GM23338 (cell line): ENCODE data around the gene CACNA1S. TPM values are rescaled to one million over a fixed set of nuclear protein-coding genes. Genes with fewer than 3 reads are reported as not detected.

Source experiments
- ATAC-seq: fragments of 200-7000 bp; cut with Tn5 transposase; 3 replicates; pipeline ENCODE4 v1.9.1; 2020
- DNase-seq: peaks from one replicate; pipeline ENCODE4 v3.0.0-alpha.2; 2015; ENCODE audit warnings: low spot score
- H2AFZ ChIP-seq: fragments of 200-600 bp; sonication (generic); 2 replicates; pipeline ENCODE4 v1.8.0; 2016; ENCODE audit warnings: antibody characterized with exemption, mild to moderate bottlenecking, moderate library complexity
- H3F3A ChIP-seq: fragments of 200-600 bp; sonication (generic); replicated peaks from 2 replicates; pipeline ENCODE4 v1.8.0; 2017; ENCODE audit warnings: antibody characterized with exemption, mixed run types, low read depth
- H3K27ac ChIP-seq: fragments of 200-600 bp; sonication (generic); 2 replicates; pipeline ENCODE4 v1.6.1; 2016; ENCODE audit warnings: low read depth
- H3K27me3 ChIP-seq: fragments of 200-600 bp; sonication (generic); 2 replicates; pipeline ENCODE4 v1.8.0; 2016; ENCODE audit warnings: mild to moderate bottlenecking, mixed run types, moderate library complexity; ENCODE audit not compliant: insufficient read depth
- H3K36me3 ChIP-seq: fragments of 200-600 bp; sonication (generic); 2 replicates; pipeline ENCODE4 v1.8.0; 2016; ENCODE audit warnings: mild to moderate bottlenecking; ENCODE audit not compliant: insufficient read depth
- H3K4me1 ChIP-seq: fragments of 200-600 bp; sonication (generic); 2 replicates; pipeline ENCODE4 v1.8.0; 2016; ENCODE audit warnings: mild to moderate bottlenecking, moderate library complexity; ENCODE audit not compliant: insufficient read depth
- H3K4me2 ChIP-seq: fragments of 200-600 bp; sonication (generic); 2 replicates; pipeline ENCODE4 v1.7.1; 2017; ENCODE audit warnings: mixed run types
- H3K4me3 ChIP-seq: fragments of 200-600 bp; sonication (generic); 2 replicates; pipeline ENCODE4 v1.6.1; 2016; ENCODE audit warnings: mixed run types
- H3K79me2 ChIP-seq: fragments of 200-600 bp; sonication (generic); replicated peaks from 2 replicates; pipeline ENCODE4 v1.8.0; 2017; ENCODE audit warnings: mild to moderate bottlenecking; ENCODE audit not compliant: insufficient read depth
- H3K9me2 ChIP-seq: fragments of 200-600 bp; sonication (generic); 2 replicates; pipeline ENCODE4 v1.8.0; 2017; ENCODE audit not compliant: insufficient read depth
- H4K20me1 ChIP-seq: fragments of 200-600 bp; sonication (generic); replicated peaks from 2 replicates; pipeline ENCODE4 v1.8.0; 2017; ENCODE audit warnings: mild to moderate bottlenecking; ENCODE audit not compliant: insufficient read depth
- H3K27ac Mint-ChIP-seq: 2 replicates; pipeline ENCODE4 v1.8.0; 2020; ENCODE audit warnings: inconsistent platforms, mild to moderate bottlenecking, moderate library complexity, mixed read lengths
- H3K27me3 Mint-ChIP-seq: 3 replicates; pipeline ENCODE4 v1.8.0; 2022; ENCODE audit warnings: low read depth, mild to moderate bottlenecking, moderate library complexity, mixed read lengths, inconsistent platforms; ENCODE audit not compliant: insufficient read depth, poor library complexity
- H3K36me3 Mint-ChIP-seq: 3 replicates; pipeline ENCODE4 v1.8.0; 2021; ENCODE audit warnings: low read depth, mild to moderate bottlenecking, inconsistent platforms, moderate library complexity, mixed read lengths
- H3K4me1 Mint-ChIP-seq: 3 replicates; pipeline ENCODE4 v1.8.0; 2020; ENCODE audit warnings: mild to moderate bottlenecking, inconsistent platforms, mixed read lengths
- H3K4me3 Mint-ChIP-seq: 3 replicates; pipeline ENCODE4 v1.8.0; 2021; ENCODE audit warnings: moderate library complexity, mild to moderate bottlenecking, inconsistent platforms, mixed read lengths
- H3K9me3 Mint-ChIP-seq: 3 replicates; pipeline ENCODE4 v1.8.0; 2020; ENCODE audit warnings: moderate library complexity, mild to moderate bottlenecking, inconsistent platforms, mixed read lengths
- EZH2phosphoT487 ChIP-seq: fragments of 200-600 bp; sonication (generic); IDR thresholded peaks from one replicate; pipeline ENCODE4 v1.8.1; 2018; ENCODE audit warnings: antibody characterized with exemption; ENCODE audit not compliant: unreplicated experiment
- NANOG ChIP-seq: IDR thresholded peaks from 2 replicates; pipeline ENCODE4 v1.6.1; 2016; ENCODE audit warnings: antibody characterized with exemption, borderline replicate concordance
- POLR2AphosphoS5 ChIP-seq: IDR thresholded peaks from 2 replicates; pipeline ENCODE4 v1.6.1; 2016; ENCODE audit warnings: antibody characterized with exemption, low read depth
- REST ChIP-seq: IDR thresholded peaks from one replicate; pipeline ENCODE4 v1.6.1; 2018; ENCODE audit warnings: antibody characterized with exemption; ENCODE audit not compliant: unreplicated experiment
- ZNF114 ChIP-seq: fragments of 250-450 bp; sonication (Bioruptor Pico); IDR thresholded peaks from 2 replicates; pipeline ENCODE4 v1.5.0; 2020; ENCODE audit warnings: mild to moderate bottlenecking, moderate library complexity
- ZNF331 ChIP-seq: fragments of 250-450 bp; sonication (Bioruptor Pico); IDR thresholded peaks from 2 replicates; pipeline ENCODE4 v1.5.0; 2020; ENCODE audit warnings: low read depth, mild to moderate bottlenecking, moderate library complexity
- ZNF462 ChIP-seq: fragments of 250-450 bp; sonication (Bioruptor Pico); IDR thresholded peaks from 2 replicates; pipeline ENCODE4 v1.5.0; 2020; ENCODE audit warnings: mild to moderate bottlenecking, moderate library complexity
- polyA plus RNA-seq: library from polyadenylated mRNA; unstranded; fragments of >200 nt; fragmentation: Nextera tagmentation; extraction: Ambion mirVana; gene quantifications from 2 replicates; pipeline ENCODE4 v1.2.1, GENCODE V29; 2016
- total RNA-seq: library from RNA; depleted of rRNA; stranded (reverse); fragments of >200 nt; shearing (Covaris generic); gene quantifications from 2 replicates; pipeline ENCODE4 v1.2.3, GENCODE V29; 2014

The CACNA1S gene
- total and polyA plus RNA-seq, 2 experiments from 2014 or later: 0.03 TPM; not detected in 1

DNA sequence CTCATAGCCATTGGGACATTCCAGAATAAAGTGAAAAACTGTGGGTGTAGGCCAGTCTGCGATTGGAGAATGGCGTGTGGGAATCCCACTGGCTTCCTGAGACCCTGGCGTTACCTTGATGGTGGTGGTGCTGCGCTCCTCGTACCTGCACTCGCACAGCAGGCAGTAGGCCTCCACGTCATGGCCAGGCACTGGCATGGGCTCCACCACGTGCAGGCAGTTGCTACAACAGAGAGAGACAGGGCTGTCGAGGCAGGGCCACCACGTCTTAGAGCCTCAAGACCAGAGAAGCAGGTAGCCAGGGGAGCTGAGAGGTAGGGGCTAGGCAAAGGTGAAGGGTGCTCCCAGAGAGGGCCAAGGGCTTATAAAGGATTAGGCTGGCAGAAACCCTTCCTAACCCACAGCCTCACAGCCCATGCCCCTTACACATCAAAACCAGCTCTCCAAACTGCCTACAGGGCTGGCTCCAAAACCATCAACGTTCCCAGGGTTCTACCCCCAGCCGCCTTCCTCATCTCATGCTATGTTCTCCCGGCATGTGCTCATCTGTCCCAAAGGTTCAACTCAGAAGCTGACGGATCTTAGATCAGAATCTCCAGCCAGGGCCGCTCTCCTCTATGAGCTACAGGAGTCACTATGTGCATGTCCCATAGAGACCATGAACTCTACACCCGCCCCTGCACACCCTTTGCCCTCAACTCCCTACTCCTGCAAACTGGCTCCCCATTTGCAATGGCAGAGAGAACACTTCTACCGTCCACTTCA lies 34.6 kb upstream of the CACNA1S start (continued):
- no peak for TF ChIP-seq REST
- TF ChIP-seq NANOG: no peak
- TF ChIP-seq POLR2AphosphoS5: no peak
- TF ChIP-seq ZNF462 (CRISPR knock-in tag): no peak

DNA sequence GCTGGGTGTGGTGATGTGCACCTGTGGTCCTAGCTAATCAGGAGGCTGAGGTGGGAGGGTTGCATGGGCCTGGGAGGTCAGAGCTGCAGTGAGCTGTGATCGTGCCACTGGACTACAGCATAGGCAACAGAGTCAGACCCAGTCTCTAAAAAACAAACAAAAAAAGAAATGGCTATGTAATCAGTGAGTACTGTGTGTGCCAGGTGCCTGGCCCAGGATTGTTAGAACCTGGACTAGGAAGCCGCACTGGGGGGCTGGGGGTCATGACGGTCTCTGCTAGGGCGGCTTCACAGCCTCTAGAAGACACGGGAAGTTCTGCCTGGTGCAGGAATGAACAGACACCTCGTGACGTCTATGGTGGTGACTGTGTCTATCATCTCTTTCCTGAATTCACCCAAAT lies 33.6 kb upstream of the CACNA1S start:
- no peak overlapping the region for H3K4me3 ChIP-seq
- peaks cover 12% of the 10 kb centered on the region; the same call in 1 of the 2 replicates for H4K20me1 ChIP-seq
- no peak overlapping the region for H3K4me3 Mint-ChIP-seq
- H3F3A ChIP-seq: no peaks in the 10 kb centered on the region
- no peaks in the 10 kb centered on the region for H3K27me3 ChIP-seq
- DNase-seq: no peak
- peaks cover 97% of the 10 kb centered on the region for H3K36me3 Mint-ChIP-seq
- no peaks in the 10 kb centered on the region for H3K9me3 Mint-ChIP-seq
- H3K36me3 ChIP-seq: peaks cover 41% of the 10 kb centered on the region
- no peak overlapping the region for H2AFZ ChIP-seq
- no peak overlapping the region for H3K27ac Mint-ChIP-seq
- no peaks in the 10 kb centered on the region for H3K4me1 Mint-ChIP-seq
- H3K27me3 Mint-ChIP-seq: peaks cover 3% of the 10 kb centered on the region
- no peak for ATAC-seq
- no peaks in the 10 kb centered on the region for H3K4me1 ChIP-seq
- H3K27ac ChIP-seq: no peak overlapping the region
- no peaks in the 10 kb centered on the region for H3K79me2 ChIP-seq
- no peak overlapping the region for H3K4me2 ChIP-seq
- H3K9me2 ChIP-seq: no peaks in the 10 kb centered on the region
- no peak for TF ChIP-seq EZH2phosphoT487
- TF ChIP-seq ZNF331 (CRISPR knock-in tag): no peak
- TF ChIP-seq ZNF114 (CRISPR knock-in tag): no peak
- TF ChIP-seq REST: no peak
